Adipose tissue (tissue), 3 donors: ENCODE results near the gene OR13G1. TPM values are rescaled to one million over a fixed set of nuclear protein-coding genes. Genes with fewer than 3 reads are reported as not detected.

Experiments used
- polyA plus RNA-seq, 3 donors: library from polyadenylated mRNA; stranded (reverse); fragments of 200-250 nt; gene quantifications; one replicate each; pipeline ENCODE4 v1.2.3, GENCODE V29; 2013
- donor health status: healthy with polysubstance abuse.
- donor health status: Bipolar disorder and iron deficiency.
- donor health status: healthy.

The OR13G1 gene
- polyA plus RNA-seq, 3 donors = not detected

Other genes with a start within 250 kb of the OR13G1 start
- not detected for gene OR2B11, start 221.6 kb downstream of the OR13G1 start, polyA plus RNA-seq
- under 1 TPM in 1 of 3 donors, not detected in 2; 0.06 TPM for gene OR2C3, start 143.3 kb downstream of the OR13G1 start, polyA plus RNA-seq
- under 1 TPM; 0.01 to 0.67 (median 0.19) TPM for gene GCSAML, start 130.6 kb downstream of the OR13G1 start, polyA plus RNA-seq
- gene OR2G2, start 91.4 kb downstream of the OR13G1 start, polyA plus RNA-seq = not detected
- not detected for gene OR2G3, start 74.2 kb downstream of the OR13G1 start, polyA plus RNA-seq
- gene OR6F1, start 36.9 kb upstream of the OR13G1 start, polyA plus RNA-seq = not detected
- not detected for gene OR14K1, start 58.9 kb upstream of the OR13G1 start, polyA plus RNA-seq
- gene OR14A2, start 68.4 kb upstream of the OR13G1 start, polyA plus RNA-seq = not detected
- gene OR1C1, start 80.8 kb upstream of the OR13G1 start, polyA plus RNA-seq = not detected
- gene OR14A16, start 144.4 kb upstream of the OR13G1 start, polyA plus RNA-seq = not detected
- gene OR11L1, start 162.2 kb upstream of the OR13G1 start, polyA plus RNA-seq = not detected
- gene TRIM58, start 177.4 kb upstream of the OR13G1 start, polyA plus RNA-seq = under 1 TPM; 0.10 to 0.34 (median 0.11) TPM
- under 1 TPM in 1 of 3 donors, not detected in 2; 0.15 TPM for gene OR2W3, start 215.8 kb upstream of the OR13G1 start, polyA plus RNA-seq
- gene OR2T8, start 240.5 kb upstream of the OR13G1 start, polyA plus RNA-seq = not detected
- gene OR2AJ1, start 245.2 kb upstream of the OR13G1 start, polyA plus RNA-seq = not detected